HG03354 (cell line): Measurements from ENCODE around the gene SIM1.

Experiments used
- ATAC-seq: cut with Tn5 transposase; IDR thresholded peaks from one replicate; pipeline ENCODE4 v1.9.1; 2021; ENCODE audit warnings: mild to moderate bottlenecking; ENCODE audit not compliant: unreplicated experiment, poor library complexity, severe bottlenecking

SIM1 gene

DNA sequence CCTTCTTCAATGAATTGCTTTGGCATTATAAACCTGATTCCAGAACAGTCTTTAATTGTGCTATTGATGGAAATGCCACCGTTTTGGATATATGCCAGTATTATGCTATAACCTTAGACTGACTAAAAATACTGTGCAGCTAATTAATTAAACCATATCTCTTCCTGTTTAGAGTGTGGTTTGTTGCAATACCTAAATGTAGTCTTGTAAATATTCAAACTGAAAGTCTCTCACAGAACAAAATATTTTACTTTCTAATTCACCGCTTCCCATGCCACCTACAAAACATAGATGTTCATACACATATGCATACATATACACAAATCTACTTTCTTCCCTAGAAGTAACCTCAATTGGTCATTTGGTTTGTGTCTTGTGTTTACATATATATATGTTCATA is 126.6 kb downstream of the SIM1 start:
- ATAC-seq = no peak

DNA sequence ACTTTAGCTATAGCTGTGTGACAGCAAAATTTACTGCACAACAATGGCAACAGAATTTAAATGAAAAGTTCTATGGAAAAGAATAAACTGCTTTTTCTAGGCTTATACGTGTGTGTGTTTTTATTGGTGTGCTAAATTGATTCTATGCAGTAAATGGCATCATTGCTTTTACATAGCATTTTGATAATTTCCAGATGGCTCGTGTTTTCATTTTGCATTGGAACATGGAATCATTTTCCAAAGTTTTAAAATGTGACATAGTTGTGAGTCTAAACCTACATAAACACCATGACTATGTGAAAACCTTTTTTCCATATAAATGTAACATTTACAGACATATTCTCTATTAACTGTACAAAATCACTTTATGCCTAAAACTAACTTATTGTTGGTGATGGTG is 127.8 kb downstream of the SIM1 start:
- no peak for ATAC-seq

DNA sequence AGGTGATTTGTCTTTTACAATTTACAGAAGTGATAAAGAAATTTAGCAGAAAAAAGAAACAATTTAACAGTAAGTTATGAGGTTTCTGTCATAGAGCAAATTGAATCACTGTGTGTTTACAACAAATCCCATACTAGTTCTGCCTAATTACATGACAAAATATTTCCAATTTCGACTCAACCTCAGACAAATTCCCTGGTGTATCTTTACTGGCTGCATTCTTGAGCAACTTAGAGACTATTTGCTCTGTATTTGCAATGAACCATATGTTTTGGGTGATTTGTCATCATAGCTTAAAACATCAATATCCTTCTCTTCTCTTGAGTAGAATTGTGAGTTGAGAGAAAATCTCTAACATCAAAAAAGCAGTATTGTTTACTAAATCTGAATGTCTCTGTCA is 128.7 kb downstream of the SIM1 start:
- no peak for ATAC-seq
